GM21529 (cell line): ENCODE data around the gene SFMBT2.
A peak's percentile ranks its signal among the peaks of the same experiment; 100 is the strongest.

Experiments used
- ATAC-seq: cut with Tn5 transposase; IDR thresholded peaks from one replicate; pipeline ENCODE4 v1.9.1; 2021; ENCODE audit not compliant: unreplicated experiment

SFMBT2 gene

GRCh38 chr10:7157091-7157490, 253.7 kb downstream of the SFMBT2 start:
- ATAC-seq, result no peak

- ATAC-seq, result no peak
Measured at GRCh38 chr10:7153750-7154149, 257.1 kb downstream of the SFMBT2 start.

GRCh38 chr10:7152982-7153381, 257.9 kb downstream of the SFMBT2 start:
- ATAC-seq, result no peak

- no peak for ATAC-seq
Measured at GRCh38 chr10:7152341-7152740, 258.5 kb downstream of the SFMBT2 start.

- ATAC-seq, result no peak
Measured at GRCh38 chr10:7151538-7151937, 259.3 kb downstream of the SFMBT2 start.

GRCh38 chr10:7150349-7150748, 260.5 kb downstream of the SFMBT2 start:
- ATAC-seq, result no peak

GRCh38 chr10:7146189-7146588, 264.6 kb downstream of the SFMBT2 start:
- ATAC-seq, result no peak

- ATAC-seq, result no peak
Measured at GRCh38 chr10:7136016-7136415, 274.8 kb downstream of the SFMBT2 start.

- no peak for ATAC-seq
Measured at GRCh38 chr10:7135188-7135587, 275.6 kb downstream of the SFMBT2 start.

GRCh38 chr10:7134448-7134847, 276.4 kb downstream of the SFMBT2 start:
- ATAC-seq, result no peak

GRCh38 chr10:7133958-7134357, 276.9 kb downstream of the SFMBT2 start:
- no peak for ATAC-seq

GRCh38 chr10:7133278-7133677, 277.6 kb downstream of the SFMBT2 start:
- no peak for ATAC-seq

GRCh38 chr10:7130191-7130911, 280.5 kb downstream of the SFMBT2 start:
- ATAC-seq, result no peak

GRCh38 chr10:7123774-7124173, 287.1 kb downstream of the SFMBT2 start:
- no peak for ATAC-seq

- no peak for ATAC-seq
Measured at GRCh38 chr10:7122561-7122960, 288.3 kb downstream of the SFMBT2 start.

- peak; percentile 83 for ATAC-seq
Measured at GRCh38 chr10:7121154-7121797, 289.6 kb downstream of the SFMBT2 start.

GRCh38 chr10:7119325-7120015, 291.4 kb downstream of the SFMBT2 start:
- no peak for ATAC-seq

- ATAC-seq, result no peak
Measured at GRCh38 chr10:7117806-7118674, 292.8 kb downstream of the SFMBT2 start.

GRCh38 chr10:7117177-7117799, 293.5 kb downstream of the SFMBT2 start:
- ATAC-seq, result no peak

- no peak for ATAC-seq
Measured at GRCh38 chr10:7111561-7111960, 299.3 kb downstream of the SFMBT2 start.

GRCh38 chr10:7111089-7111488, 299.7 kb downstream of the SFMBT2 start:
- no peak for ATAC-seq
